Measurements from ENCODE around the gene STYK1. TPM values are rescaled to one million over a fixed set of nuclear protein-coding genes. Genes with fewer than 3 reads are reported as not detected.

STYK1 gene
- total and polyA plus RNA-seq, 10 of the 15 experiments (the other 5 are each of a cell fraction or from before 2014, with no cell fraction given), result 0.62 to 1.2 (median 0.82) TPM; not detected in 1

DNA sequence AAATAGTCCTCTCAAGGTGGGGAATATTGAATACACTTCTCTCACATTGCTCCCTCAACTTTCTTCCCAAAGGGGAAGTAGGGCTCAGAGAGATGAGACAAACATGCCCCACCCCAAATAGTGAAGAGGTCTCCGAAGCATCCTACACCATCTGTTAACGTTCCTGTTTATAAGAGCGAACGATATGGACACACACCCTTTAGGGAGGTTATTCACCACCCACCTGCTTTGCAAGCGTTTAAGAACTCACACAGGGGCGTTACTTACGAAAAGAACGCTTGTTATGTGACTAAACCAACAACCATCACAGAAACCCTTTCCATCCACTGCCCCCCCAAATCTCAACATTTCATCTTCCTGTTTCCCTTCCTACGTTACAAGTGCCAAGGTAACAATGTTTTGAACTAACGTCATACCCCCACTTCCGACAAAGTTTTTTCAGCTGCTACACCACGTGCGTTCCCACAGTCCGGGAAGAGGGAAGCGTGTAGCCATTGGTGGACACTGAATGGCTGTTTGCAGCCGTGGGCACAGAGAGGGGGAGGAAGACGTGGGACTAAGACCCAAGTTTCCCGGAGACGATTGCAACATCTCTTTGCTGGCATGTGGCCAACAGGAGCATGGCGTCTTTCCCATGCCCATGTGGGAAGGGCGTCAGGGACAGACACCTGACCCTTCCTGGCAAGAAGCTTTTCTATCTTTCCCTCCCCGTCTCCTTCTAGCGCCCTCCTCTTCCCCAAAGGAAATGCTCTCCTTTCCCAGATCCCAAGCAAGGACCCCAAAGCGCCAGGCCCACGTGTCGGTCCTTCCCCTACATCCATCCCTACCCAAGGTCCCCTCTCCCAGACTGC is 48.0 kb upstream of the STYK1 start:
- no peaks in the 10 kb centered on the region; a peak in 1 of 4 replicates for H3K36me3 ChIP-seq (ENCODE audit: control insufficient read depth in 2 of 2, insufficient read depth in 2 of 2, low read length in 1 of 2)
- 12% methylated on average over 26 of the region's 26 CpGs for WGBS (ENCODE audit: insufficient coverage, insufficient replicate concordance, low lambda C conversion rate, missing lambda C conversion rate)
- H3K27ac ChIP-seq (ENCODE audit: control insufficient read depth, insufficient read depth), result peak overlapping the region; percentile 73
- peak; percentile 53 for DNase-seq (ENCODE audit: low read depth, low spot score)
- POLR2A ChIA-PET, result interaction anchor here (1.1 kb wide), 1 partner anchor 109 kb away, joined by 3 read pairs; no protein-coding TSS in a partner anchor
- peak overlapping the region; percentile 83 for H3K9ac ChIP-seq (ENCODE audit: control insufficient read depth, insufficient read depth, low read length)
- peak; percentile 84 for FAIRE-seq
- H3K4me1 ChIP-seq (ENCODE audit: control insufficient read depth, insufficient read depth, low read length), result 0 out of 2 replicates have a peak, but pooled peaks cover 3% of the 10 kb centered on the region
- in situ Hi-C loops (cut with MboI) (no loop called here), intact Hi-C loops (cut with micrococcal nuclease; ENCODE audit: unreplicated experiment) (loop anchor here (2.0 to 10.0 kb wide), 2 partner anchors 29 to 117 kb away; no protein-coding TSS in a partner anchor)
- no peaks in the 10 kb centered on the region for H4K20me1 ChIP-seq (ENCODE audit: control insufficient read depth, insufficient read depth)
- peak; percentile 62 for ATAC-seq
- peaks cover 68% of the 10 kb centered on the region for H3K79me2 ChIP-seq (ENCODE audit: control insufficient read depth, insufficient read depth, low read length)
- CTCF ChIA-PET, result no interaction called here
- H3K27me3 ChIP-seq (replicated peaks in 1 of 2; ENCODE audit: control insufficient read depth in 2 of 2, insufficient read depth in 2 of 2, low read length in 1 of 2), result 0 out of 4 replicates have a peak, but pooled peaks cover 0 to 2% of the 10 kb centered on the region in 2 experiments
- H2AFZ ChIP-seq (ENCODE audit: control insufficient read depth, low read depth, low read length), result peak overlapping the region; percentile 60
- SMC1A ChIA-PET (ENCODE audit: uncharacterized antibody, unreplicated experiment), result interaction anchor here (1.4 to 4.8 kb wide), 2 partner anchors 25 to 28 kb away, joined by 4 to 35 read pairs; no protein-coding TSS in a partner anchor
- TSS peak; percentile 96 for BruUV-seq (replicated peaks)
- H3K4me2 ChIP-seq (ENCODE audit: control insufficient read depth, insufficient read depth), result peak overlapping the region; percentile 68
- RAD21 ChIA-PET (ENCODE audit: unreplicated experiment), result interaction anchor here (2.7 kb wide), 1 partner anchor 28 kb away, joined by 11 read pairs; no protein-coding TSS in a partner anchor
- no peaks in the 10 kb centered on the region for H3K9me3 ChIP-seq (replicated peaks; ENCODE audit: control insufficient read depth, insufficient read depth, low read length)
- peak overlapping the region; percentile 90 for H3K4me3 ChIP-seq
- no peak for TF ChIP-seq PAX8 (IDR thresholded peaks at IDR 0.05)
- TF ChIP-seq, protein P1, sequence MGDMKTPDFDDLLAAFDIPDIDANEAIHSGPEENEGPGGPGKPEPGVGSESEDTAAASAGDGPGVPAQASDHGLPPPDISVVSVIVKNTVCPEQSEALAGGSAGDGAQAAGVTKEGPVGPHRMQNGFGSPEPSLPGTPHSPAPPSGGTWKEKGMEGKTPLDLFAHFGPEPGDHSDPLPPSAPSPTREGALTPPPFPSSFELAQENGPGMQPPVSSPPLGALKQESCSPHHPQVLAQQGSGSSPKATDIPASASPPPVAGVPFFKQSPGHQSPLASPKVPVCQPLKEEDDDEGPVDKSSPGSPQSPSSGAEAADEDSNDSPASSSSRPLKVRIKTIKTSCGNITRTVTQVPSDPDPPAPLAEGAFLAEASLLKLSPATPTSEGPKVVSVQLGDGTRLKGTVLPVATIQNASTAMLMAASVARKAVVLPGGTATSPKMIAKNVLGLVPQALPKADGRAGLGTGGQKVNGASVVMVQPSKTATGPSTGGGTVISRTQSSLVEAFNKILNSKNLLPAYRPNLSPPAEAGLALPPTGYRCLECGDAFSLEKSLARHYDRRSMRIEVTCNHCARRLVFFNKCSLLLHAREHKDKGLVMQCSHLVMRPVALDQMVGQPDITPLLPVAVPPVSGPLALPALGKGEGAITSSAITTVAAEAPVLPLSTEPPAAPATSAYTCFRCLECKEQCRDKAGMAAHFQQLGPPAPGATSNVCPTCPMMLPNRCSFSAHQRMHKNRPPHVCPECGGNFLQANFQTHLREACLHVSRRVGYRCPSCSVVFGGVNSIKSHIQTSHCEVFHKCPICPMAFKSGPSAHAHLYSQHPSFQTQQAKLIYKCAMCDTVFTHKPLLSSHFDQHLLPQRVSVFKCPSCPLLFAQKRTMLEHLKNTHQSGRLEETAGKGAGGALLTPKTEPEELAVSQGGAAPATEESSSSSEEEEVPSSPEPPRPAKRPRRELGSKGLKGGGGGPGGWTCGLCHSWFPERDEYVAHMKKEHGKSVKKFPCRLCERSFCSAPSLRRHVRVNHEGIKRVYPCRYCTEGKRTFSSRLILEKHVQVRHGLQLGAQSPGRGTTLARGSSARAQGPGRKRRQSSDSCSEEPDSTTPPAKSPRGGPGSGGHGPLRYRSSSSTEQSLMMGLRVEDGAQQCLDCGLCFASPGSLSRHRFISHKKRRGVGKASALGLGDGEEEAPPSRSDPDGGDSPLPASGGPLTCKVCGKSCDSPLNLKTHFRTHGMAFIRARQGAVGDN (IDR thresholded peaks at IDR 0.05), result 0 out of 2 replicates have a peak, but pooled peaks have one; percentile 30
- no peak for TF ChIP-seq SMARCA5 (IDR thresholded peaks at IDR 0.05)
- TF ChIP-seq TAF1 (IDR thresholded peaks at IDR 0.05; ENCODE audit: borderline replicate concordance, low read depth, low read length), result 0 out of 2 replicates have a peak, but pooled peaks have one; percentile 24
- peak; percentile 60; the same call in 1 of the 2 replicates for TF ChIP-seq POLR2A (IDR thresholded peaks at IDR 0.05; ENCODE audit: low read depth, low read length)
- TF ChIP-seq SP1 (IDR thresholded peaks at IDR 0.05; ENCODE audit: low read depth, low read length), result no peak
- TF ChIP-seq, protein P2, sequence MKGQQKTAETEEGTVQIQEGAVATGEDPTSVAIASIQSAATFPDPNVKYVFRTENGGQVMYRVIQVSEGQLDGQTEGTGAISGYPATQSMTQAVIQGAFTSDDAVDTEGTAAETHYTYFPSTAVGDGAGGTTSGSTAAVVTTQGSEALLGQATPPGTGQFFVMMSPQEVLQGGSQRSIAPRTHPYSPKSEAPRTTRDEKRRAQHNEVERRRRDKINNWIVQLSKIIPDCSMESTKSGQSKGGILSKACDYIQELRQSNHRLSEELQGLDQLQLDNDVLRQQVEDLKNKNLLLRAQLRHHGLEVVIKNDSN (IDR thresholded peaks at IDR 0.05; ENCODE audit: borderline replicate concordance, extremely low read length, insufficient read depth, low read depth, low read length), result peak; percentile 49
- TF ChIP-seq PML (IDR thresholded peaks at IDR 0.05; ENCODE audit: low read length), result 0 out of 2 replicates have a peak, but pooled peaks have one; percentile 32
- 0 out of 3 replicates have a peak, but pooled peaks of 1 of the 2 experiments have one; percentile 26 for TF ChIP-seq EGR1 (IDR thresholded peaks at IDR 0.05; ENCODE audit: borderline replicate concordance in 1 of 2, low read depth in 2 of 2, low read length in 2 of 2)
- TF ChIP-seq FOXK2 (IDR thresholded peaks at IDR 0.05), result no peak
- TF ChIP-seq CREB1 (IDR thresholded peaks at IDR 0.05; ENCODE audit: low read depth), result peak; percentile 93
- 0 out of 3 replicates have a peak, but pooled peaks have one; percentile 24 for TF ChIP-seq POU2F2 (IDR thresholded peaks at IDR 0.05; ENCODE audit: borderline replicate concordance, low read depth, low read length)
- peak; percentile 66 for TF ChIP-seq RUNX3 (IDR thresholded peaks at IDR 0.05; ENCODE audit: low read length)
- TF ChIP-seq, protein P3, sequence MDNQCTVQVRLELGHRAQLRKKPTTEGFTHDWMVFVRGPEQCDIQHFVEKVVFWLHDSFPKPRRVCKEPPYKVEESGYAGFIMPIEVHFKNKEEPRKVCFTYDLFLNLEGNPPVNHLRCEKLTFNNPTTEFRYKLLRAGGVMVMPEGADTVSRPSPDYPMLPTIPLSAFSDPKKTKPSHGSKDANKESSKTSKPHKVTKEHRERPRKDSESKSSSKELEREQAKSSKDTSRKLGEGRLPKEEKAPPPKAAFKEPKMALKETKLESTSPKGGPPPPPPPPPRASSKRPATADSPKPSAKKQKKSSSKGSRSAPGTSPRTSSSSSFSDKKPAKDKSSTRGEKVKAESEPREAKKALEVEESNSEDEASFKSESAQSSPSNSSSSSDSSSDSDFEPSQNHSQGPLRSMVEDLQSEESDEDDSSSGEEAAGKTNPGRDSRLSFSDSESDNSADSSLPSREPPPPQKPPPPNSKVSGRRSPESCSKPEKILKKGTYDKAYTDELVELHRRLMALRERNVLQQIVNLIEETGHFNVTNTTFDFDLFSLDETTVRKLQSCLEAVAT (IDR thresholded peaks at IDR 0.05), result peak; percentile 74
- TF ChIP-seq SREBF1 (IDR thresholded peaks at IDR 0.05; ENCODE audit: low read length), result no peak
- peak; percentile 38; the same call in 1 of the 2 replicates for TF ChIP-seq ZNF384 (IDR thresholded peaks at IDR 0.05; ENCODE audit: borderline replicate concordance, low read depth, low read length)
- peak; percentile 68 to 85; a peak in 3 of 4 replicates for TF ChIP-seq BHLHE40 (IDR thresholded peaks at IDR 0.05; ENCODE audit: borderline replicate concordance in 1 of 2, low read depth in 2 of 2, low read length in 1 of 2)

Measured in GM12878 (cell line).